Activated T-helper 9 cell treated with anti-CD3 and anti-CD28 coated beads, Interleukin-2, amount 50 U/mL, for 16 hours (primary cell): ENCODE data around the gene TYW1.
"Not testable (repeated sequence)": the region's sequence is repeated elsewhere in the genome, so short reads cannot be mapped to it uniquely, and the experiment has no call there.

ENCODE experiments used
- DNase-seq: peaks from one replicate; pipeline ENCODE4 v3.0.0-alpha.2; 2020; ENCODE audit warnings: low read depth

The TYW1 gene

DNA sequence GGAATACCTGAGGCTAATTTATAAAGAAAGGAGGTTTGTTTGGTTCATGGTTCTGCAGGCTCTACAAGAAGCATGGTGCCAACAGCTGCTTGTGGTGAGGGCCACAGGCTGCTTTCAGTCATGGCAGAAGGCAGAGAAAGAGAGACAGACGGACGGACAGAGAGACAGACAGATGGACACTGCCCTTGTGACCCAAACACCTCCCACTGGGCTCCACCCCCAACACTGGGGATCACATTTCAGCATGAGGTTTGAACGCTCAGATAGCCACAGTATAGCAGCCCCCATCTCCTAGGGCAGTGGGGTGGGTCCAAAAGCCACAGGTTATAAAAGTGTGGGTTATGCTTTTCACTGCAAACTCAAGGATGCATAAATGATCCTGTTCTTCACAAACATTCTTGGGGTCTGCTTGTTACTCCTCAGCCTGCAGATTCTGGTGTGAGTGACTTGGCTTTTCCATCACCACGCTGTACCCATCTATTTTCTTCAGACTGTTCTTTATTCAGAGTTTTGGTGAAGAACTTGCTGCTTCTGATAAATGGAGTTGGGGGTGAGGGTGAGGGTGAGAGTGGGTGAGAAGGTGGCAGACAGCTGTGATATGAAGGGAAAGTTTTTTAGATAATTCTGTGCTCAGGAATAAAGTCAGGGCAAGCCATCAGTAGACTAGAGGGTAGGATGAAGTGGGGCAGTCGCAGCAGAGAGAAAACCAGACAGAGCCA lies 194.5 kb downstream of the TYW1 start:
- not testable (repeated sequence) for DNase-seq

DNA sequence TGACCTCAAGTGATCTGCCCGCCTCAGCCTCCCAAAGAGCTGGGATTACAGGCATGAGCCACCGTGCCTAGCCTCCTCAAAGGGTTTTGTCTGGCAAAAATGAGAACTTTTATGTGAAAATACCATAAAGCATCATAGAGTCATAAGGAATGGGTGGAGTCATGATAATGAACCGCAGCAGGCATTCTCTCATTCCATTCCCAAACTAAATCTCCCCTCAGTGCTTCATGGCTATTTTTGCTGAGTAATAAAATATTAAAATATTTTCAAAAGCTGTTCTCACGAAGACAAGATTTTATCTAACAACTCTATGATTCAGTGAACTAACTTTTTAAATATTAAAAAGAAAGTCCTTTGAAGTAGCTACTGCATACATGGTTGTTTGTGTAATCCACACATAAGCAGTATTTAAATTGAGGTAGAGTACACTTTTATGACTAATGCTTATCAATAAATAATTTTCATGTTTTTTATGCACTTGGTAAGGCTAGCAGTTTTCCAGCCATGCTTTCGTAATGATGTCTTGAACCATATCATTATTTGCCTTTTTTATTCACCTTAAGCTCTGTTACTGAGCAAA lies 195.6 kb downstream of the TYW1 start:
- DNase-seq = not testable (repeated sequence)

DNA sequence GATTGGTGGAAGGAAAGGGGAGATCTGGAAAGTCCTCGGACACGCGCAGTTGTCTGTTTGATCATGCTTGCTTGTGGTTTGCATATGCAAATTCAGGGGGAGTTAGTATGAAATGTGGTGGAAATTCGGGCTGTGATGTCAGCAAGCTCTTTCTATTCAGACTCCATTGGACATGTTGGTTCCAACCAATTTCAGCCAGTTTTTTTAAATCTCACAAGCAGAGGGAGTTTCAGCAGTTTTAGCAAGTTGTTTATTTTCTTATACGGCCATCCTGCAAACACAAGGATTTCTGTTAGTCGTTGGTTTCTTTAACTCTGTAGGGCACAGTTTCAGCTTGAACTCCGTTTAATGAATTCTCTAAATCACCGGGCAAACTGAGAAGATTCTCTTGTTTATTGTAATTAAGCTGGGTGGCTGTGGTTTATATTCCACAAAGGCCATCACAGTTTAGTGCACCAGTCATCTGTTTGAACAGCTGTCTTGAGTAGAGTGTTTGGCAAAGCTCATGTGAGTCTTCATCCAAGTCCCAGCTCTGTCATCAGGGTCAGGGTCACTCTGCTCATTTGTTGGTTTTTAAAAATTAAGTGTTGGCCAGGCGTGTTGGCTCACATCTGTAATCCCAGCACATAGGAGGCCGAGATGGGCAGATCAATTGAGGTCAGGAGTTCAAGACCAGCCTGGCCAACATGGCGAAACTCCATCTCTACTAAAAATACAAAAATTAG lies 196.4 kb downstream of the TYW1 start:
- DNase-seq = not testable (repeated sequence)

DNA sequence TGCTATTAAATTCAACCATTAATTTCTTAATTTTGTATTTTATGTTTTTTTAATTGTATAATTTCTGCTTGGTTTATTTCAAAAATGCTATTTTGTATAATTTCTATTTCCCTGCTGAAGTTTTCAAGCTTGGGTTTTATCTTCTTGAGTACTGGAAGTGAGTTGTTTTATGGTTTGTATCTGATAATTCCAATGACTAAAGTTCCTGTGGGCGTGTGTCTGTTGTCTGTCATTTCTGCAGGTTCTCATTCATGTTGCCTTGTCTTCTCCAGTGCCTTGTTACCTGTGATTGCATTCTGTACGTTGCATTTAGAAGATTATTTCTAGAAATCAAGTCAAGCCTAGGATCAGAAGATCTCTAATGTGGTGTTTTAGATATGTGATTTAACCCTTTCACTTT lies 199.5 kb downstream of the TYW1 start:
- not testable (repeated sequence) for DNase-seq

DNA sequence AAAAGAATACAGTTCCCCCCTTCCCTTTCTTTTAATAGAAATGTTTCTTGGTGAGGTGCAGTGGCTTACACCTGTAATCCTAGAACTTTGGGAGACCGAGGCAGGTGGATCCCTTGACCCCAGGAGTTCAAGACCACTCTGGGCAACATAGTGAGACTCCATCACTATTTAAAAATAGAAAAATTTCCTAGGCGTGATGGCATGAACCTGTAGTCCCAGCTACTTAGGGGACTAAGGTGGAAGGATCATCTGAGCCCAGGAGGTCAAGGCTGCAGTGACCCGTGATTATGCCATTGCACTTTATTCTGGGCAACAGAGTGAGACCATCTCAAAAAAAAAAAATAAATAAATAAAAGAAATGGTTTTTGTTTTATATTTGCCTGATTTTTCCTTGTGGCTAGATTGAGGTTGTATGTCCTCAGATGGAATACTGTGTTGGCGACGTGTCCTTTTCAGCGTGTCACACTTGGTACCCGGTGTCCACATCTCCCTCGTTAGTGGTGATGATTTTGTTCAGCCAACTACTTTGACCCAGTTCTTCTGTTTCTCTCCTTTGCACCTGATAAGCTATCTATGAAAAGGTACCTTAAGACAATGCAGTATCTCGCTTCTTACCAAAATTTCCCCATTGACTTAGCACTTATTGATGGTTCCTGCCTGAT lies 202.4 kb downstream of the TYW1 start:
- DNase-seq = not testable (repeated sequence)

DNA sequence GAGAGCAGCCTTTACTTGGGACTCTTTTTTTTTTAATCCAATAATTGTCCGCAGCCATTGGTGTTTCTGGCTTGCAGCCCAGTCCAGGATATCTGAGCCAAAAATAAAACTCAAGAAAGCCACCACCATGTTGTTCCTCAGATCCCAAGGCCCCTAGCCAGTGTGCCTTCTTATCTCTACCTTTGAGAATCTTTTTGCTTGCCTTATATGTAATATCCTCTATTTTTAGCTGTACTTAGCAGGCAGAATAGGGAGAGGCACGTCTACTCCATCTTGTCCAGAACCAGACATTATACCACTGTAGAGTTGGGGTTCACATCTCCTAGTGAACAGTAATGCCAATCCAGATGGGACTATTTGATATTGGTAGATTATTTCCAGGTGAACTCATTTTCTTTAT lies 209.1 kb downstream of the TYW1 start:
- DNase-seq = not testable (repeated sequence)

DNA sequence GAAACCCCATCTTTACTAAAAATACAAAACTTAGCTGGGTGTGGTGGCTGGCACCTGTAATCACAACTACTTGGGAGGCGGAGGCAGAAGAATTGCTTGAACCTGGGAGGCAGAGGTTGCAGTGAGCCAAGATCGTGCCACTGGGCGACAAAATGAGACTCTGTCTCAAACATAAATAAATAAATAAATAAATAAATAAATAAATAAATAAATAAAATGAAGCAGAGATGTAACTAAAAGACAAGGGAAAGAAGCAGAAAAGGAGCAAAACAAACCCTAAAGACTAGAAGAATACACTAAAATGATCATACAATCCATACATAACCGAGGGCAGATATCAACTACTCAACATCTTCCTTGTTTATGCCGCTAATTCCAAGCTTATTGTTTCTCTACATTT lies 209.8 kb downstream of the TYW1 start:
- no peak for DNase-seq

DNA sequence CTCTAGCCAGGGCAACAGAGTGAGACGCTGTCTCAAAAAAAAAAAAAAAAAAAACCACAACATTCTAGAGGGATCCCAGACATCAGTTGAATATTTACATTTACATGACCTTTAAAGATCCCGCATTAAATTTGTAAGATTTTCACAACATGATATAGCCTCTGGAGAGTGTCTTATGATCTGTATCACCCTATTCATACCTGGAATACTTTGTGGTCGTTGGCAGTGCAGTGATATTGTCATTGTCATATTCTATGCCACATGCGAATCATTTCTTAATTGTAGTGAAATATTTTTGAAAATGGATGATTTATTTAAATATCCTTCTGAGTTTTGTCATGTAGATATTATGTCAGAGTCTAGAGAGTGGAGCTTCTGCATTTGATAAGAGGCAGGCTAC lies 212.0 kb downstream of the TYW1 start:
- DNase-seq = not testable (repeated sequence)

DNA sequence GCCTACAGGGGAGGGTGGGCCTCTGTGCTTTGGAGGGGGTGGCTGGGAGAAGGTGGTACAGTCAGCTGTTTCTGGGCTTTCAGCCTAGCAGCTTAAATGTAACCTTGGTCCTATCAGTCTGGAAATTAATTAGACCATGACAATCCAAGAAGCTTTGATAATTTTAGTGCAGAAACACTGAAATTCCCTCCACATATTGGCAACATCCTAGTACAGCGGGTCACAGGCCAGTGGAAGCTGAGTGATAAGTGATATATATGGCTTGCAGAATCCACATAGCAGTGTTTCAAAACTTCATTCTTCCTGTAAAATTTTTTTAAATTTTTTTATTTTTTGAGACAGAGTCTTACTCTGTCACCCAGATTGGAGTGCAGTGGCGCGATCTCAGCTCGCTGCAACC lies 212.6 kb downstream of the TYW1 start:
- DNase-seq = no peak

DNA sequence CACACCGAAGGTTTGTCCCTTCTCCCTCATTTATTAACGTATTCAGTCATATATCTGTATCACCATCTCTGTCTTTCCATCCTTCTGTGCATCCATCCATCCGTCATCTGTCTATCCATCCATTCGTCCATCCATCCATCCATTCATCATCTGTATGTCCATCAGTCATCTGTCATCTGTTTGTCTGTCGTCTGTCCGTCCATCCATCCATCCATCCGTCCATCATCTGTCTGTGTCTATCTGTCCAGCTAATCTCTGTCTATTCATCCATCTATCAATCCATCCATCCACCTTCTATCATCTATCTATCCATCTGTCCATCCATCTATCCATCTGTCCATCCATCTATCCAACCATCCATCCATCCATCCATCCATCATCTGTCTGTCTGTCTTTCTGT lies 213.9 kb downstream of the TYW1 start:
- no peak for DNase-seq

DNA sequence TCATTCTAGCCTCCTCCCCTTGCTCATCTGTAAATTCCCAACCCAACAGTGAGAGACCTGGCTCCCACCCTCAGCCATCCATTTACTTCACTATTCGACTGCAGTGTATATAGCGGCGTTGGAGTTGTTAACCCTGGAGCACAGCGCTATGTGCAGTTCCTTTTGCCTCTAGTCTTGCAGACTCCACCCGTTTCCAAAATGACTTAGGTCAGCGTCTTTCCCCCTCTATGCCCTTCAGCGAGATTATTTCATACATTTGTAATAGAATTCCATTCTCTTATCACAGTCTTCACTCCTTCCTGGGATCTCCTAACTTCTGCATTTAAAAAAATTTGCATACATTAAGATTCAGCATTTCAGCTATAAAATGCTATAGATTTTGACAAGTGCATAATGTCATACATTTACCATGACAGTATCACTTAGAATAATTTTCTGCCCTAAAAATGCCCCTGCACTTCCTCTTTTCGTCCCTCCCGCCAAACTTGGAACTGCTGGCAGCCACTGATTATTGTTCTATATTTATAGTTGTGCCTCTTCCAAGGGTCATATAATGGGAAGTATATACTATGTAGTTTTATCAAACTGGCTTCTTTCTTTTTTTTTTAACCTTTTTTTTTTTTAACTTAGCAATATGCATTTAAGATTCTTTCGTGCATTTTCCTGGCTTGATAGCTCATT lies 215.2 kb downstream of the TYW1 start:
- not testable (repeated sequence) for DNase-seq

DNA sequence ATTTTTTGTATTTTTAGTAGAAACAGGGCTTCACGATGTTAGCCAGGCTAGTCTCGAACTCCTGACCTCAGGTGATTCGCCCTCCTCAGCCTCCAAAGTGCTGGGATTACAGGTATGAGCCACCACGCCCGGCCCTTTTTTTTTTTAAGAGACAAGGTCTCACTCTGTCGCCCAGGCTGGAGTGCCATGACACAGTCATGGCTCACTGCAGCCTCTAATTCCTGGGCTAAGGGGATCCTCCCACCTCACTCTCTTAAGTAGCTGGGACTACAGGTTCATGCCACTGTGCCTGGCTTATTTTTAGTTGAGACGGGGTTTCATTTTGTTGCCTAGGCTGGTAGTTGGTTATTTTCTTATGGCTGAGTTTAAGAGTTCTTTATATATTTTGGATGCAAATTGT lies 216.4 kb downstream of the TYW1 start:
- DNase-seq = not testable (repeated sequence)

DNA sequence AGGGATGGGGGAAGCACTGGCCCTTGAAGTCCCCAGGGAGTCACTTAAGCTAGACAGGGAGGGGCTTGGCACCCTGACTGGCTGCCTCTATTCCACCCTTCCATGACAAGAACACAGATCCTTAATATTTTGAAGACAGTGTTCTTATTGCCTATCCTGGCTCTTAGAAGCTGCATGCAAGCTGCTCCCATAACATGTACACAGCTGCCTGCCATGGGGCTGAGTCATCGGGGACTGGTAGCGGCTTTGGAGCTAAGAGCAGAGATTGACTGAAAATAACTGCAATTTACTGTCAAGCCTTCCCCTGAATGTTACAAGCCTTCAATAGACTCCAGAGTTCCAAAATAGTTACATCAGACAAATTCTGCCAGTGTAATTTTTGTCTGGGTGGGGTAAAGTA lies 226.9 kb downstream of the TYW1 start:
- DNase-seq = not testable (repeated sequence)

DNA sequence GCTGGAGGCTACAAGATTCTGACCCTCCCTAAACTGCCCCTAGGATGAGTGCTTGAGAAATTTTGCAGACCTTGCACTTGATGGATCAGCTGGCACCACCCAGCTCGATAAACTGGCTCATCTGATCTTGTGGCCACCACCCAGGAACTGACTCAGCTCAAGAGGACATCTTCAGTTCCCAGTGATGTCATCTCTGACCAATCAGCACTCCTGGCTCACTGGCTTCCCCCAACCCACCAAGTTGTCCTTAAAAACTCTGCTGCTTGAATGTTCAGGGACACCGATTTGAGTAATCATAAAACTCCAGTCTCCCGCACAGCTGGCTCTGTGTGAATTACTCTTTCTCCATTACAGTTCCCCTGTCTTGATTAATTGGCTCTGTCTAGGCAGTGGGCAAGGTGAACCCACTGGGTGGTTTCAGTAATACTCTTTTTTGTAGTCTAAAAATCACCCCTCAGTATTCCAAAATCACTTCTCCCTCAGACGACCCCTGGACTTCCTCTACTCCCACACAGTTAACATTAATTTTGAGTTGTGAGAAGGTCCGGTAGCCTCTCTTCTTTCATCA lies 229.8 kb downstream of the TYW1 start:
- not testable (repeated sequence) for DNase-seq

DNA sequence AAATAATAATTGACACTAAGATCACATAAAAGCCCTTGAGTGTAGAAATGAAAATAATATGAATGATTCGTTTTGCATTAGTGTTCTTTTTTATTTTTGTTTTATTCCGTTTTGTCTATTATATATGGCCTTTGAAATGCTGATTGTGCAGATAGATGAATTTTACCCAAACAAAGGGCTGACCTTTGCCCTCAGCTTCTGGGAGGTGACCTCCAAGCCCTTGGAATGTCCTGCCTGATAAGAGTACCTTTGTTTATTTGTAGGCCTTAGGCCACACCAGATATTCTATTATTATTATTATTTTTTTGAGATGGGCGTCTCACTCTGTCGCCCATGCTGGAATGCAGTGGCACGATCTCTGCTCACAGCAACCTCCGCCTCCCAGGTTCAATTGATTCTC lies 230.3 kb downstream of the TYW1 start:
- not testable (repeated sequence) for DNase-seq

DNA sequence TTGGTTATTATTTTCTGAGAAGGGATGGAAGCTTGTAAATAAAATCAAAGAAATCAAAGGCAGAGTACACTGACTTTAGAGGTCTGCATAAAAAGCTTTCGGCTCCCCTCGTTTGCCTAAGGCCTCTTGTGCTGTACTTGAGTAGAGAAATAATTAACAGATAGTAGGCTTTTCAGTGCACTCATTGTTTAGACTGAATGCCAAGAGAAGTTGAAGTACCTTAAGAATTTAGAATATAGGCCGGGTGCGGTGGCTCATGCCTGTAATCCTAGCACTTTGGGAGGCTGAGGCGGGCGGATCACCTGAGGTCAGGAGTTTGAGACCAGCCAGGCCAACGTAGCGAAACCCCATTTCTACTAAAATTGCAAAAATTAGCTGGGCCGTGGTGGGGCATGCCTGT lies 232.4 kb downstream of the TYW1 start:
- DNase-seq = not testable (repeated sequence)

DNA sequence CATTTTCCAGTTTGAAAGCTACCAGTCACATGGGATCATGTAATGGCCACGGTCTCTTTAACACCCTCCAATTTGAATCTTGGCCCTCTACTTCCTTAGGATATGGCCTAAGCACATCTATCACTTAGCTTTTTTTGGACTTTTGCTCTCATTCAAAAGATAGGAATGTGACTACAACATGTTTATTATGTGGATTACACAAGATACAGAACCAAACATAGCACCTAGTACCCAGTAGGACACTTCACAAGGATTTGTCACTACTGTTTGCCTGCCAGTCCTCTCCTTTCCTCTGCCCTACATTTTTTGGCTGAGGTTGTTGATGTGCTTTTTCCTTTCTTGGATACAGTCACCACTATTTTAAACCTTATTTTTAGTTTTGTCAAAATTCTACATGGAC lies 233.4 kb downstream of the TYW1 start:
- DNase-seq = not testable (repeated sequence)

DNA sequence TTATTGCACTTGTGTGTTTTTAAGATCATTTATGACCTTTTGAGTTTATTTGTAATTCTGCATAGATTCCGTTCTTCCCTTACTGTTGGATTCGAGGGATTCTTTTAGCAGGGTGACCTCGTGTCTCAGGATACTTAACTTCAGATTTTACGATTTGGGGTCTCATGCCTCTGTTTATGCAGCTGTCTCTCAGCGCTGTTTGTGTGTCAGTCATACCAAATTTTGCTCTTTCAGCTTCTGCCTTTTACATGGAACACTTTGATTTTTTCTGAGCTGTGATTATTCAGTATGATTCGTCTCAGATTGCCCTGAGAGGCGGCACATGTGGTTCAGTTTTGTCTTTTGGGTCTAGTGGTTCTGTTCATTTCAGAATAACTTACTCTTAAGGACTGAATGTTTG lies 236.9 kb downstream of the TYW1 start:
- not testable (repeated sequence) for DNase-seq

DNA sequence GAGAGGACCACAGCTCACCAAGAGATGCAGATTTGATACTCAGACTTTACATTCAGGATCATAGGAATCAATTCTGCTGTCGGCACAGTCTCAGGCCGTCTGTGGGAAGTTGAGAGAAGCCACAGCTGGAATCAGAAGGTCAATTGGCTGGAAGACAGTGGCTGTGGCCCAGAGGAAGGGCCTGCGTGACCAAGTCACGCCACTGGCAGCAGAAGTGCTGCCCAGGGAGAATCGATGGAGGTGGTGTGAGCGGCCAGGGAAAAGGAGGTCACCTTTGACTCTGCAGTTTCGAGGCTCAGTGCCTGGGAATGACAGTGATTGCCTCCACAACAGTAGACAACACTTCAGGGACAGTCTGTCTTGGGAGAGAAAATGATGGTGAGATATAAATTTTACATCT lies 239.6 kb downstream of the TYW1 start:
- DNase-seq = not testable (repeated sequence)

DNA sequence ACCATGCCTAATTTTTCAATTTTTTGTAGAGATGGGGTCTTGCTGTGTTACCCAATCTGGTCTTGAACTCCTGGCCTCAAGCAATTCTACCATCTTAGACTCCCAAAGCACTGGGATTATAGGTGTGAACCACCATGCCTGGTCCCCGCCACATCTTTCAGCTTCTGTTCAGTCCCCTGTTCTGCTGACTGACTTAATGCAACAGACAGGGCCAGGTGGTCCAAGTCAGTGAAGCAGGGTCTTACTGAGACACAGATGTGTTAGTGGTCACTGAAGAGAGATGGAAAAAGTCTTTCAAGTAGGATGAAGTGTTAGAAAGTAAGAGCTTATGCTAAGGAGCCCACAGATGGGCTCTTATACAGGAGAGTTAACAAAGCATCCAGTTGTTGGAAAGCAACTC lies 246.2 kb downstream of the TYW1 start:
- DNase-seq = not testable (repeated sequence)

DNA sequence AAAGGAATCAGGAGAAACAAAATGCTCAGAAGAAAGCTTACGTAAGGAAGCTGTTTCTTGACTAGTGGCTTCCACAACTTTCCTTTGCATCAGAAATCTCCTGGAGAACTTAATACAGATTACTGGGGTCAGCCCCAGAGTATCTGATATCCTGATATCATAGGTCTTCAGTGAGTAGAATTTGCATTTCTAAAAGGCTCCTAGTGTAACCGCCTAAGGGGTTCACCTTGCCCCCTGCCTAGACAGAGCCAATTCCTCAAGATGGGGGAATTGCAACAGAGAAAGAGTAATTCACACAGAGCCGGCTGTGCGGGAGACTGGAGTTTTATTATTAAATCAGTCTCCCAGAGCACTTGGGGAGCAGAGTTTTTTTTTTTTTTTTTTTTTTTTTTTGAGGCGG lies 251.7 kb downstream of the TYW1 start:
- not testable (repeated sequence) for DNase-seq
